SH-SY5Y (cell line): ENCODE data around the gene ARHGEF6.

Source experiments
- GATA2 ChIP-seq: IDR thresholded peaks from 2 replicates; pipeline ENCODE4 v1.6.1; 2011; ENCODE audit warnings: mild to moderate bottlenecking, low read depth, low read length
- GATA3 ChIP-seq: IDR thresholded peaks from 2 replicates; pipeline ENCODE4 v1.6.1; 2011; ENCODE audit warnings: low read depth, mild to moderate bottlenecking, low read length, moderate library complexity

Gene ARHGEF6

GRCh38 chrX:136697156-136697555 is 83.6 kb downstream of the ARHGEF6 start:
- no peak for TF ChIP-seq GATA3
- no peak for TF ChIP-seq GATA2

GRCh38 chrX:136694431-136695087 is 86.2 kb downstream of the ARHGEF6 start:
- TF ChIP-seq GATA2 (no peak), GATA3 (no peak)

DNA sequence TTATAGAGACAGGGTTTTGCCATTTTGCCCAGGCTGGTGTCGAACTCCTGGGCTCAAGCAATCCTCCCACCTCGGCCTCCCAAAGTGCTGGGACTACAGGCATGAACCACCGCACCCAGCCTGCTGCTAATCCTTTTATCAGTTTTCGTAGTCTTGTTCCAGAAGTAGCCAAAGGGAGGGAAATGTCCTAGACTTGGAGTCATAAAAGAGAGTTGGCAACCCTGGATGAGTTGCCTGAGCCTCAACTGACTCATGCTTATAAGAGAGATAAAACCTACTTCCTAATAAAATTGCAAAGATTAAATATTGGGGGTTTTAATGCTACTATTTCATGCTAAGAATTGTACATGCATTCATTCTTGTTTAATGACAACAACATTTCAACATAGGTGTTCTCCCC is 88.5 kb downstream of the ARHGEF6 start:
- TF ChIP-seq GATA3 (no peak), GATA2 (no peak)

GRCh38 chrX:136691028-136691809 is 89.5 kb downstream of the ARHGEF6 start:
- no peak for TF ChIP-seq GATA2
- no peak for TF ChIP-seq GATA3

DNA sequence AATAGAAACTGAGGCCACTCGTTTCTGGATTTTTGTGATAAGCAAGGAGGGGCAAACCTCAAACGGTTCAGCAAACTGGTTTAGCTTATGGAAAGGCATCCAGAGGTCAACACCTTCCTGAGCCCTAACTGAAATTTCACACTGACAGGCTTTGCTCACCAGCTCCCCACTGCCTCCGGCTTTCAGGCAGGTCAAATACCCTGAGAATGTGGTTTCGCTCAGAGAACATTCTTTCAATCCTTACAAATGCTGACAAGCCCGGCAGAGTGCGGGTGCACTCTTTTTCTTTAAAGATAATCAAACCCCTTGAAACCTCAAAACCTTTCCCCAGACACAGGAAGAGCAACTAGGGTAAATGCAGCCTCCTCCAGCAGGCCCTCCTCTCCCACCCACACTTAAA is 91.3 kb downstream of the ARHGEF6 start:
- TF ChIP-seq GATA3: no peak

- TF ChIP-seq GATA2 (no peak), GATA3 (no peak)
Measured at GRCh38 chrX:136687457-136687856, 93.3 kb downstream of the ARHGEF6 start.

GRCh38 chrX:136684120-136684519 is 96.6 kb downstream of the ARHGEF6 start:
- TF ChIP-seq GATA2 (no peak), GATA3 (no peak)

- TF ChIP-seq GATA3: no peak
- no peak for TF ChIP-seq GATA2
Measured at GRCh38 chrX:136679531-136679930, 101.2 kb downstream of the ARHGEF6 start.

- no peak for TF ChIP-seq GATA2
- TF ChIP-seq GATA3: no peak
Measured at GRCh38 chrX:136674270-136674985, 106.3 kb downstream of the ARHGEF6 start.

DNA sequence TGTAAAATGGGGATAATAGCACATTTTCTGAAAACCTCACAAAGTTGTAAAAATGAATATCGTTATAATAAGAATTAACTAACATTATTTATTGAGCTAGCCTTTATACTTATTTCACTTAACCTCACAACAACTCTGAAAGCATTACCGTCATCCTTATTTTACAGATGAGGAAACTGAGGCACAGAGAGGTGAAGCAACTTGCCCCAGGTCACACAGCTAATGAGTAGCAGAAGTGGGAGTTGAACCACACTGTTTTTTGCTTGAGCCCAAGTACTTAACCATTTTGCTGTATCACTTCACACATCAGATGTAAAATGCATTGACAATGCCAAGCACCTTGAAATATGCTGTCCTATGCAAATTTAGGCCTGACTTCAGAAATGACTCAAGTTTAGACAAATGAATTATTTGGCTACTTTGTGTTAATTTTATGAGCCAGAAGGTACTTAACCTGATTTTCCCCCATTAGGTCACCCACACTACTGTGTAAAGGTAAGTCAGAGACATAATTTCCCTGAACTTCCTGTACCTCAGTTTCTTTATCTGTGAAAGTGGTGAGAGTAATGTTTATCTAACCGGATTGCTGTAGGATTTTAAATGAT is 109.6 kb downstream of the ARHGEF6 start:
- no peak for TF ChIP-seq GATA3

- no peak for TF ChIP-seq GATA3
Measured at GRCh38 chrX:136667446-136668168, 113.1 kb downstream of the ARHGEF6 start.

DNA sequence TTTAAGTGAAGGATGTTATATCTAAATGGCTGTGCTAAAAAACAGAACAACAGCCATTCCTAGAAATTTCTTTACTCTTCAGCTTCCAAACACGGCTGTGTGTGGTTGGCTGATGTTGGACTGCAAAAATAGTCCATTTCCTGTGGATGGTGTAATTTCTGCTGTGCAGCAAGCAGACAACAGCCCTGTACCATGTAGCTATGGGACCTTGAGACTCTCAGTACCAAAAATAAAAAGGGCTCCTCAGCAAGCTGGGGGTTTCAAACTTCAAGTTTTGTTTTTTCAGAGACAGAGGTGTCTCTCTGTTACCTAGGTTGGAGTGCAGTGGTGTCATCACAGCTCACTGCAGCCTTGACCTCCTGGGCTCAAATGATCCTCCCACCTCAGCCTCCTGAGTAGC is 114.6 kb downstream of the ARHGEF6 start:
- no peak for TF ChIP-seq GATA3
- no peak for TF ChIP-seq GATA2

- TF ChIP-seq GATA2: no peak
- no peak for TF ChIP-seq GATA3
Measured at GRCh38 chrX:136665258-136665900, 115.4 kb downstream of the ARHGEF6 start.
